GM23338 (cell line): ENCODE results near the gene ADIRF. TPM values are rescaled to one million over a fixed set of nuclear protein-coding genes. Genes with fewer than 3 reads are reported as not detected.

ENCODE experiments used
- ATAC-seq: fragments of 200-7000 bp; cut with Tn5 transposase; 3 replicates; pipeline ENCODE4 v1.9.1; 2020
- DNase-seq: peaks from one replicate; pipeline ENCODE4 v3.0.0-alpha.2; 2015; ENCODE audit warnings: low spot score
- H2AFZ ChIP-seq: fragments of 200-600 bp; sonication (generic); 2 replicates; pipeline ENCODE4 v1.8.0; 2016; ENCODE audit warnings: antibody characterized with exemption, mild to moderate bottlenecking, moderate library complexity
- H3F3A ChIP-seq: fragments of 200-600 bp; sonication (generic); replicated peaks from 2 replicates; pipeline ENCODE4 v1.8.0; 2017; ENCODE audit warnings: antibody characterized with exemption, mixed run types, low read depth
- H3K27ac ChIP-seq: fragments of 200-600 bp; sonication (generic); 2 replicates; pipeline ENCODE4 v1.6.1; 2016; ENCODE audit warnings: low read depth
- H3K27me3 ChIP-seq: fragments of 200-600 bp; sonication (generic); 2 replicates; pipeline ENCODE4 v1.8.0; 2016; ENCODE audit warnings: mild to moderate bottlenecking, mixed run types, moderate library complexity; ENCODE audit not compliant: insufficient read depth
- H3K36me3 ChIP-seq: fragments of 200-600 bp; sonication (generic); 2 replicates; pipeline ENCODE4 v1.8.0; 2016; ENCODE audit warnings: mild to moderate bottlenecking; ENCODE audit not compliant: insufficient read depth
- H3K4me1 ChIP-seq: fragments of 200-600 bp; sonication (generic); 2 replicates; pipeline ENCODE4 v1.8.0; 2016; ENCODE audit warnings: mild to moderate bottlenecking, moderate library complexity; ENCODE audit not compliant: insufficient read depth
- H3K4me2 ChIP-seq: fragments of 200-600 bp; sonication (generic); 2 replicates; pipeline ENCODE4 v1.7.1; 2017; ENCODE audit warnings: mixed run types
- H3K4me3 ChIP-seq: fragments of 200-600 bp; sonication (generic); 2 replicates; pipeline ENCODE4 v1.6.1; 2016; ENCODE audit warnings: mixed run types
- H3K79me2 ChIP-seq: fragments of 200-600 bp; sonication (generic); replicated peaks from 2 replicates; pipeline ENCODE4 v1.8.0; 2017; ENCODE audit warnings: mild to moderate bottlenecking; ENCODE audit not compliant: insufficient read depth
- H3K9me2 ChIP-seq: fragments of 200-600 bp; sonication (generic); 2 replicates; pipeline ENCODE4 v1.8.0; 2017; ENCODE audit not compliant: insufficient read depth
- H4K20me1 ChIP-seq: fragments of 200-600 bp; sonication (generic); replicated peaks from 2 replicates; pipeline ENCODE4 v1.8.0; 2017; ENCODE audit warnings: mild to moderate bottlenecking; ENCODE audit not compliant: insufficient read depth
- H3K27ac Mint-ChIP-seq: 2 replicates; pipeline ENCODE4 v1.8.0; 2020; ENCODE audit warnings: inconsistent platforms, mild to moderate bottlenecking, moderate library complexity, mixed read lengths
- H3K27me3 Mint-ChIP-seq: 3 replicates; pipeline ENCODE4 v1.8.0; 2022; ENCODE audit warnings: low read depth, mild to moderate bottlenecking, moderate library complexity, mixed read lengths, inconsistent platforms; ENCODE audit not compliant: insufficient read depth, poor library complexity
- H3K36me3 Mint-ChIP-seq: 3 replicates; pipeline ENCODE4 v1.8.0; 2021; ENCODE audit warnings: low read depth, mild to moderate bottlenecking, inconsistent platforms, moderate library complexity, mixed read lengths
- H3K4me1 Mint-ChIP-seq: 3 replicates; pipeline ENCODE4 v1.8.0; 2020; ENCODE audit warnings: mild to moderate bottlenecking, inconsistent platforms, mixed read lengths
- H3K4me3 Mint-ChIP-seq: 3 replicates; pipeline ENCODE4 v1.8.0; 2021; ENCODE audit warnings: moderate library complexity, mild to moderate bottlenecking, inconsistent platforms, mixed read lengths
- H3K9me3 Mint-ChIP-seq: 3 replicates; pipeline ENCODE4 v1.8.0; 2020; ENCODE audit warnings: moderate library complexity, mild to moderate bottlenecking, inconsistent platforms, mixed read lengths
- CREB1 ChIP-seq: fragments of 250-450 bp; sonication (Bioruptor Pico); IDR thresholded peaks from 2 replicates; pipeline ENCODE4 v1.5.0; 2020; ENCODE audit warnings: low read depth, mild to moderate bottlenecking, moderate library complexity
- EZH2 ChIP-seq: fragments of 200-600 bp; sonication (generic); IDR thresholded peaks from one replicate; pipeline ENCODE4 v1.8.0; 2017; ENCODE audit warnings: antibody characterized with exemption, mild to moderate bottlenecking, low read depth; ENCODE audit not compliant: unreplicated experiment
- EZH2phosphoT487 ChIP-seq: fragments of 200-600 bp; sonication (generic); IDR thresholded peaks from one replicate; pipeline ENCODE4 v1.8.1; 2018; ENCODE audit warnings: antibody characterized with exemption; ENCODE audit not compliant: unreplicated experiment
- JUNB ChIP-seq: IDR thresholded peaks from one replicate; pipeline ENCODE4 v1.6.1; 2016; ENCODE audit warnings: antibody characterized with exemption; ENCODE audit not compliant: unreplicated experiment
- NANOG ChIP-seq: IDR thresholded peaks from 2 replicates; pipeline ENCODE4 v1.6.1; 2016; ENCODE audit warnings: antibody characterized with exemption, borderline replicate concordance
- POLR2AphosphoS5 ChIP-seq: IDR thresholded peaks from 2 replicates; pipeline ENCODE4 v1.6.1; 2016; ENCODE audit warnings: antibody characterized with exemption, low read depth
- STAT1 ChIP-seq: IDR thresholded peaks from one replicate; pipeline ENCODE4 v1.6.1; 2016; ENCODE audit warnings: antibody characterized with exemption; ENCODE audit not compliant: unreplicated experiment
- ZNF114 ChIP-seq: fragments of 250-450 bp; sonication (Bioruptor Pico); IDR thresholded peaks from 2 replicates; pipeline ENCODE4 v1.5.0; 2020; ENCODE audit warnings: mild to moderate bottlenecking, moderate library complexity
- ZNF331 ChIP-seq: fragments of 250-450 bp; sonication (Bioruptor Pico); IDR thresholded peaks from 2 replicates; pipeline ENCODE4 v1.5.0; 2020; ENCODE audit warnings: low read depth, mild to moderate bottlenecking, moderate library complexity
- polyA plus RNA-seq: library from polyadenylated mRNA; unstranded; fragments of >200 nt; fragmentation: Nextera tagmentation; extraction: Ambion mirVana; gene quantifications from 2 replicates; pipeline ENCODE4 v1.2.1, GENCODE V29; 2016
- total RNA-seq: library from RNA; depleted of rRNA; stranded (reverse); fragments of >200 nt; shearing (Covaris generic); gene quantifications from 2 replicates; pipeline ENCODE4 v1.2.3, GENCODE V29; 2014
- TF ChIP-seq, protein P1 (sequence below): IDR thresholded peaks from 2 replicates; pipeline ENCODE4 v1.6.1; 2016; ENCODE audit warnings: antibody characterized with exemption
- TF ChIP-seq, protein P2 (sequence below): fragments of 250-450 bp; sonication (Bioruptor Pico); IDR thresholded peaks from 2 replicates; pipeline ENCODE4 v1.5.0; 2020; ENCODE audit warnings: mild to moderate bottlenecking, moderate library complexity
- TF ChIP-seq, protein P3 (sequence below), 2 experiments: fragments of 200-600 bp in 1 of 2; sonication (generic) in 1 of 2; conservative IDR thresholded peaks; 2 replicates each; pipeline versions ENCODE4 v1.5.1 to v1.6.1; 2016 to 2017; ENCODE audit warnings: antibody characterized with exemption in 2 of 2, low read depth in 2 of 2, mild to moderate bottlenecking in 2 of 2, moderate library complexity in 1 of 2
- TF ChIP-seq, protein P4 (sequence below): IDR thresholded peaks from one replicate; pipeline ENCODE4 v1.6.1; 2018; ENCODE audit warnings: antibody characterized with exemption; ENCODE audit not compliant: unreplicated experiment

Gene ADIRF
- total and polyA plus RNA-seq, 2 experiments from 2014 or later, result 1.7 TPM; not detected in 1

DNA sequence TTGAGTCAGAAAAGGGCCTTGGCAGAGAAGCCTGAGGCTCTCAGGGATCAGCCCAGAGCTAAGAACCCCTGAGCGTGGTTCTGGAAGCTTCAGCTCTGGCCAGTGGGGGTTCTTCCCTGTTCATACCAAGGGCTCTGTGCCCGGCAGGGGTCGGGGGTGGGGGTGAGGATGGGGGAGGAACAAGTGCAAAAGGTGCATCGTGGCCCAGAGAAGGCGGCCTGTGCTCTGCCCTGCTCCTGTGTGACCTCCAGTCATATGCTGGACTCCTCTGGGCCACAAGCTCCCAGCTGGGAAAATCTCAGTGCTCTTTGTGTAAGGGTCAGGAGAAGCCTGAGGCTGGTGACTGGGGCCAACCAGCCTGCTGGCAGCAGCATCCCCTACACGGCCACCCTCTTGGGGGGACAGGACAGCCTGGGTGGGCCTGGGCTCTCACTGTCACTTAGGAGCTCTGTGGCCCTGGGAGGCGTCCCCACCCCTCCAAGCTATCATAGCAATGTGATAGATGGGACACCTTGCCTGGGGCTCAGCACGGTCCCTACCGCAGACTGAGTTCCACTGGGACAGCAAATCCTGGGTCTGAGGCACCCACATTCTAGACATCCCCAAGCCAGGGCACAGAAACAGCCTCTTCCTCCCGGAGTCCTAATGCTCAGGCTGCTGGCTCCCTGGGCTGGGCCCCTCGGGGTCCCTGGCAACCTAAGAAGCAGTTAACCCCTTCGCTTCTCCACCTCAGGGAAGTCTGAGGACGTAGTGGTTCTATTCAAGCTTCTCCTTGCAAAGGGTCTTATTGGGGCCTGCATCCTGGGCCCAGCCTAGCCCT is 13.4 kb upstream of the ADIRF start:
- H3K4me2 ChIP-seq, result peak overlapping the region; percentile 78
- Mint-ChIP-seq H3K9me3 (peaks cover 38% of the 10 kb centered on the region), H3K27me3 (peaks cover 29% of the 10 kb centered on the region), H3K4me3 (peak overlapping the region; percentile 54; the same call in 2 of the 3 replicates), H3K36me3 (peaks cover 39% of the 10 kb centered on the region), H3K27ac (peak overlapping the region; percentile 95), H3K4me1 (peaks cover 59% of the 10 kb centered on the region)
- peaks cover 66% of the 10 kb centered on the region for H3K4me1 ChIP-seq
- H3K79me2 ChIP-seq, result no peaks in the 10 kb centered on the region
- H3F3A ChIP-seq, result peaks cover 15% of the 10 kb centered on the region
- no peak for TF ChIP-seq JUNB
- TF ChIP-seq EZH2phosphoT487, result no peak
- TF ChIP-seq, protein P1, sequence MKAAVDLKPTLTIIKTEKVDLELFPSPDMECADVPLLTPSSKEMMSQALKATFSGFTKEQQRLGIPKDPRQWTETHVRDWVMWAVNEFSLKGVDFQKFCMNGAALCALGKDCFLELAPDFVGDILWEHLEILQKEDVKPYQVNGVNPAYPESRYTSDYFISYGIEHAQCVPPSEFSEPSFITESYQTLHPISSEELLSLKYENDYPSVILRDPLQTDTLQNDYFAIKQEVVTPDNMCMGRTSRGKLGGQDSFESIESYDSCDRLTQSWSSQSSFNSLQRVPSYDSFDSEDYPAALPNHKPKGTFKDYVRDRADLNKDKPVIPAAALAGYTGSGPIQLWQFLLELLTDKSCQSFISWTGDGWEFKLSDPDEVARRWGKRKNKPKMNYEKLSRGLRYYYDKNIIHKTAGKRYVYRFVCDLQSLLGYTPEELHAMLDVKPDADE, result no peak; the same call in 1 of the 2 replicates
- TF ChIP-seq EZH2, result no peak
- TF ChIP-seq ZNF331, result no peak
- no peak for TF ChIP-seq STAT1
- TF ChIP-seq NANOG, result no peak
- TF ChIP-seq, protein P2, sequence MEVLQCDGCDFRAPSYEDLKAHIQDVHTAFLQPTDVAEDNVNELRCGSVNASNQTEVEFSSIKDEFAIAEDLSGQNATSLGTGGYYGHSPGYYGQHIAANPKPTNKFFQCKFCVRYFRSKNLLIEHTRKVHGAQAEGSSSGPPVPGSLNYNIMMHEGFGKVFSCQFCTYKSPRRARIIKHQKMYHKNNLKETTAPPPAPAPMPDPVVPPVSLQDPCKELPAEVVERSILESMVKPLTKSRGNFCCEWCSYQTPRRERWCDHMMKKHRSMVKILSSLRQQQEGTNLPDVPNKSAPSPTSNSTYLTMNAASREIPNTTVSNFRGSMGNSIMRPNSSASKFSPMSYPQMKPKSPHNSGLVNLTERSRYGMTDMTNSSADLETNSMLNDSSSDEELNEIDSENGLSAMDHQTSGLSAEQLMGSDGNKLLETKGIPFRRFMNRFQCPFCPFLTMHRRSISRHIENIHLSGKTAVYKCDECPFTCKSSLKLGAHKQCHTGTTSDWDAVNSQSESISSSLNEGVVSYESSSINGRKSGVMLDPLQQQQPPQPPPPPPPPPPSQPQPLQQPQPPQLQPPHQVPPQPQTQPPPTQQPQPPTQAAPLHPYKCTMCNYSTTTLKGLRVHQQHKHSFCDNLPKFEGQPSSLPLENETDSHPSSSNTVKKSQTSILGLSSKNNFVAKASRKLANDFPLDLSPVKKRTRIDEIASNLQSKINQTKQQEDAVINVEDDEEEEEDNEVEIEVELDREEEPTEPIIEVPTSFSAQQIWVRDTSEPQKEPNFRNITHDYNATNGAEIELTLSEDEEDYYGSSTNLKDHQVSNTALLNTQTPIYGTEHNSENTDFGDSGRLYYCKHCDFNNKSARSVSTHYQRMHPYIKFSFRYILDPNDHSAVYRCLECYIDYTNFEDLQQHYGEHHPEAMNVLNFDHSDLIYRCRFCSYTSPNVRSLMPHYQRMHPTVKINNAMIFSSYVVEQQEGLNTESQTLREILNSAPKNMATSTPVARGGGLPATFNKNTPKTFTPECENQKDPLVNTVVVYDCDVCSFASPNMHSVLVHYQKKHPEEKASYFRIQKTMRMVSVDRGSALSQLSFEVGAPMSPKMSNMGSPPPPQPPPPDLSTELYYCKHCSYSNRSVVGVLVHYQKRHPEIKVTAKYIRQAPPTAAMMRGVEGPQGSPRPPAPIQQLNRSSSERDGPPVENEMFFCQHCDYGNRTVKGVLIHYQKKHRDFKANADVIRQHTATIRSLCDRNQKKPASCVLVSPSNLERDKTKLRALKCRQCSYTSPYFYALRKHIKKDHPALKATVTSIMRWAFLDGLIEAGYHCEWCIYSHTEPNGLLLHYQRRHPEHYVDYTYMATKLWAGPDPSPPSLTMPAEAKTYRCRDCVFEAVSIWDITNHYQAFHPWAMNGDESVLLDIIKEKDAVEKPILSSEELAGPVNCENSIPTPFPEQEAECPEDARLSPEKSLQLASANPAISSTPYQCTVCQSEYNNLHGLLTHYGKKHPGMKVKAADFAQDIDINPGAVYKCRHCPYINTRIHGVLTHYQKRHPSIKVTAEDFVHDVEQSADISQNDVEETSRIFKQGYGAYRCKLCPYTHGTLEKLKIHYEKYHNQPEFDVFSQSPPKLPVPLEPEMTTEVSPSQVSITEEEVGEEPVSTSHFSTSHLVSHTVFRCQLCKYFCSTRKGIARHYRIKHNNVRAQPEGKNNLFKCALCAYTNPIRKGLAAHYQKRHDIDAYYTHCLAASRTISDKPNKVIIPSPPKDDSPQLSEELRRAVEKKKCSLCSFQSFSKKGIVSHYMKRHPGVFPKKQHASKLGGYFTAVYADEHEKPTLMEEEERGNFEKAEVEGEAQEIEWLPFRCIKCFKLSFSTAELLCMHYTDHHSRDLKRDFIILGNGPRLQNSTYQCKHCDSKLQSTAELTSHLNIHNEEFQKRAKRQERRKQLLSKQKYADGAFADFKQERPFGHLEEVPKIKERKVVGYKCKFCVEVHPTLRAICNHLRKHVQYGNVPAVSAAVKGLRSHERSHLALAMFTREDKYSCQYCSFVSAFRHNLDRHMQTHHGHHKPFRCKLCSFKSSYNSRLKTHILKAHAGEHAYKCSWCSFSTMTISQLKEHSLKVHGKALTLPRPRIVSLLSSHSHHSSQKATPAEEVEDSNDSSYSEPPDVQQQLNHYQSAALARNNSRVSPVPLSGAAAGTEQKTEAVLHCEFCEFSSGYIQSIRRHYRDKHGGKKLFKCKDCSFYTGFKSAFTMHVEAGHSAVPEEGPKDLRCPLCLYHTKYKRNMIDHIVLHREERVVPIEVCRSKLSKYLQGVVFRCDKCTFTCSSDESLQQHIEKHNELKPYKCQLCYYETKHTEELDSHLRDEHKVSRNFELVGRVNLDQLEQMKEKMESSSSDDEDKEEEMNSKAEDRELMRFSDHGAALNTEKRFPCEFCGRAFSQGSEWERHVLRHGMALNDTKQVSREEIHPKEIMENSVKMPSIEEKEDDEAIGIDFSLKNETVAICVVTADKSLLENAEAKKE (CRISPR knock-in tag), result no peak
- TF ChIP-seq POLR2AphosphoS5, result no peak
- TF ChIP-seq, protein P3, sequence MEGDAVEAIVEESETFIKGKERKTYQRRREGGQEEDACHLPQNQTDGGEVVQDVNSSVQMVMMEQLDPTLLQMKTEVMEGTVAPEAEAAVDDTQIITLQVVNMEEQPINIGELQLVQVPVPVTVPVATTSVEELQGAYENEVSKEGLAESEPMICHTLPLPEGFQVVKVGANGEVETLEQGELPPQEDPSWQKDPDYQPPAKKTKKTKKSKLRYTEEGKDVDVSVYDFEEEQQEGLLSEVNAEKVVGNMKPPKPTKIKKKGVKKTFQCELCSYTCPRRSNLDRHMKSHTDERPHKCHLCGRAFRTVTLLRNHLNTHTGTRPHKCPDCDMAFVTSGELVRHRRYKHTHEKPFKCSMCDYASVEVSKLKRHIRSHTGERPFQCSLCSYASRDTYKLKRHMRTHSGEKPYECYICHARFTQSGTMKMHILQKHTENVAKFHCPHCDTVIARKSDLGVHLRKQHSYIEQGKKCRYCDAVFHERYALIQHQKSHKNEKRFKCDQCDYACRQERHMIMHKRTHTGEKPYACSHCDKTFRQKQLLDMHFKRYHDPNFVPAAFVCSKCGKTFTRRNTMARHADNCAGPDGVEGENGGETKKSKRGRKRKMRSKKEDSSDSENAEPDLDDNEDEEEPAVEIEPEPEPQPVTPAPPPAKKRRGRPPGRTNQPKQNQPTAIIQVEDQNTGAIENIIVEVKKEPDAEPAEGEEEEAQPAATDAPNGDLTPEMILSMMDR (conservative IDR thresholded peaks at IDR 0.05; ENCODE audit: low read depth in 2 of 2), result no peak
- TF ChIP-seq, protein P4, sequence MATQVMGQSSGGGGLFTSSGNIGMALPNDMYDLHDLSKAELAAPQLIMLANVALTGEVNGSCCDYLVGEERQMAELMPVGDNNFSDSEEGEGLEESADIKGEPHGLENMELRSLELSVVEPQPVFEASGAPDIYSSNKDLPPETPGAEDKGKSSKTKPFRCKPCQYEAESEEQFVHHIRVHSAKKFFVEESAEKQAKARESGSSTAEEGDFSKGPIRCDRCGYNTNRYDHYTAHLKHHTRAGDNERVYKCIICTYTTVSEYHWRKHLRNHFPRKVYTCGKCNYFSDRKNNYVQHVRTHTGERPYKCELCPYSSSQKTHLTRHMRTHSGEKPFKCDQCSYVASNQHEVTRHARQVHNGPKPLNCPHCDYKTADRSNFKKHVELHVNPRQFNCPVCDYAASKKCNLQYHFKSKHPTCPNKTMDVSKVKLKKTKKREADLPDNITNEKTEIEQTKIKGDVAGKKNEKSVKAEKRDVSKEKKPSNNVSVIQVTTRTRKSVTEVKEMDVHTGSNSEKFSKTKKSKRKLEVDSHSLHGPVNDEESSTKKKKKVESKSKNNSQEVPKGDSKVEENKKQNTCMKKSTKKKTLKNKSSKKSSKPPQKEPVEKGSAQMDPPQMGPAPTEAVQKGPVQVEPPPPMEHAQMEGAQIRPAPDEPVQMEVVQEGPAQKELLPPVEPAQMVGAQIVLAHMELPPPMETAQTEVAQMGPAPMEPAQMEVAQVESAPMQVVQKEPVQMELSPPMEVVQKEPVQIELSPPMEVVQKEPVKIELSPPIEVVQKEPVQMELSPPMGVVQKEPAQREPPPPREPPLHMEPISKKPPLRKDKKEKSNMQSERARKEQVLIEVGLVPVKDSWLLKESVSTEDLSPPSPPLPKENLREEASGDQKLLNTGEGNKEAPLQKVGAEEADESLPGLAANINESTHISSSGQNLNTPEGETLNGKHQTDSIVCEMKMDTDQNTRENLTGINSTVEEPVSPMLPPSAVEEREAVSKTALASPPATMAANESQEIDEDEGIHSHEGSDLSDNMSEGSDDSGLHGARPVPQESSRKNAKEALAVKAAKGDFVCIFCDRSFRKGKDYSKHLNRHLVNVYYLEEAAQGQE, result no peak
- no peak for TF ChIP-seq CREB1 (CRISPR knock-in tag)
- no peak for TF ChIP-seq ZNF114 (CRISPR knock-in tag)
- ATAC-seq (peak; percentile 8), DNase-seq (no peak)
- peaks cover 14% of the 10 kb centered on the region; the same call in 1 of the 2 replicates for H3K36me3 ChIP-seq
- no peaks in the 10 kb centered on the region for H4K20me1 ChIP-seq
- H2AFZ ChIP-seq, result peak overlapping the region; percentile 28; the same call in 1 of the 2 replicates
- peak overlapping the region; percentile 42 for H3K4me3 ChIP-seq
- peak overlapping the region; percentile 96 for H3K27ac ChIP-seq
- no peaks in the 10 kb centered on the region for H3K27me3 ChIP-seq
- H3K9me2 ChIP-seq, result no peaks in the 10 kb centered on the region
